GM19328 (cell line): Measurements from ENCODE around the gene C5orf15.
"Not testable (repeated sequence)": the region's sequence is repeated elsewhere in the genome, so short reads cannot be mapped to it uniquely, and the experiment has no call there.

Experiments used
- ATAC-seq: cut with Tn5 transposase; IDR thresholded peaks from one replicate; pipeline ENCODE4 v1.9.1; 2021; ENCODE audit warnings: mild to moderate bottlenecking, moderate library complexity; ENCODE audit not compliant: unreplicated experiment

C5orf15 gene

DNA sequence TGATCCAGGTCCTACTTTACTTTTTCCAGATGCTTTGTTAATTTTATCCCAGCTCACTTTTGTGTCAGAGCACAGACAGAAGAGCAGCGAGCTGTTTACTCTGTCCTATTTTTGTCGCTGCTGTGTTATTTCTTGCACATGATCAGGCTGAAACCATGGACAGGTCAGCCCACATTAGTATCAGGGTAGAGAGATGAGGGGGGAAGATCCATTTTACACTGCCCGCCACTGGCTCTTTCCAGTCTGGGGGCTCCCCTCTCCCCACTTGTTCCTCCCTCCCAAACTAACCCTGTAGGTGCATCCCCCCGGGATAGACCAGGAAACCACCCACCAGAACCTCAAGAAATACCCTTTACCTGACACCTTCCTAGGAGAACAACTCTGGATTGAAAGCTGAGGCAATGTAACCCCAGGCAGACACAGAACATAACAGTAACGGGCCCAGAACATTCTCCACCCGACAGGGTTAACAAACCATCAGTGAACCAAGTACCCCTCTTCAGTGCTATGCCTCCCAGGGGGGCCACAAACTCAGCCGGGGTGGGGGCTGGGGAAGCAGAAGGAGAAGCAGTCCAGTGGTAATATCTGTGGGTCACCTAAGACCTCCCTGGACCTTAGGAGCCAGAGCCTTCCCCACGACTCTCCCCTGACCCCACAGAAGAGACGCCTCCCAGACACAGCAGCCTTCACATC is 26.0 kb upstream of the C5orf15 start:
- no peak for ATAC-seq

DNA sequence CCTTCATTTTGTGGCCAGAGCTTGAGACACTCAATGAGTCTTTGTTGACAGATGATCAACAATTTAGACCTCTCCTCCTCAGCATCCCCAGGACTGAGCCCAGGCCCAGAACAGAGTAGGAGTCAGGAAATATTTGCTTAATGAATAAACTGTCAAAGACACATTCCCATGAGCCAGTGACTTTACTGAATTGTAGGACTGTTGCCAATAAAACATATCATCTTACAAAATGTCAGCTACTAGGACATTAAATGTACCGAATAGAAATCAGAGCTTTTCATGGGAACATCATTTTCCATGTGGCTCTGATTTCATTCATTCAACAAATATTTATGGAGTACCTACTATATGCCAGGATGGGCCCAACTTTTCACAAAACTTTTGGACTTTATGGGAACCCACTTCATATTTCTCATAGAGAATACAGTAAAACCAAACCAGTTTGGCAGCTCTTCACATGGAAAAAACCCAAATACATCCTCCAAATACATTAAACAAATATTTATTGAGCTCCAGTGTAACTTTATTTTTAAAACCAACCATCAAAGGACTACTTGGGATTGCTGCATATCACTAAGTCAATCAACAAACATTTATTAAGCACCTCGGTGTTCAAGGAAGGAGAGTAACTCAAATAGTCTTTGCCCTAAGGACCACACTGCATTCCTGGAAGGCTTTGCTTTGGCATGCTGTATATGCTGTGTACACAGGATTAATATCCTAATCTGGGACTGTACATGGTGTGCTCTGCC is 24.9 kb upstream of the C5orf15 start:
- ATAC-seq, result no peak

GRCh38 chr5:133992429-133993155 is 24.2 kb upstream of the C5orf15 start:
- no peak for ATAC-seq

- no peak for ATAC-seq
Observed at GRCh38 chr5:133991171-133991910, 22.9 kb upstream of the C5orf15 start.

DNA sequence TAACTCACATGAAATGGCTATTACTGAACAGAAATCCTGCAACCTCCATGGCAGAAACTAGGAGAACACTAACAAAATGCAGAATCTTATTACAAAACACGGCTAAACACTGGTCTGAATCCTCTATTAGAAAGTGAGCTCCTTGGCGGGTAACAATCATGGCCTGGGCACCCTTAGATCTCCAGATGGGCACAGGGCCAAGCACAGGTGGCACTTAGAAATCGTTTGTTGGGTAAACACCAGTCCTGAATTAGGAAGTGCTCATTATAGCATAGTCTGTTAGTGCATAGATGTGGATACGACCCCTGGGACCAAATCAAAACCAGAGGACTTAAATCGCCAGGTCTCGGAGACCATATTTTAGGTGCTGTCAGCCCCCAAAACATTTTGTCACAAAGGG is 22.0 kb upstream of the C5orf15 start:
- ATAC-seq, result no peak

GRCh38 chr5:133985540-133986180 is 17.2 kb upstream of the C5orf15 start:
- no peak for ATAC-seq

GRCh38 chr5:133983674-133984073 is 15.2 kb upstream of the C5orf15 start:
- ATAC-seq, result no peak

DNA sequence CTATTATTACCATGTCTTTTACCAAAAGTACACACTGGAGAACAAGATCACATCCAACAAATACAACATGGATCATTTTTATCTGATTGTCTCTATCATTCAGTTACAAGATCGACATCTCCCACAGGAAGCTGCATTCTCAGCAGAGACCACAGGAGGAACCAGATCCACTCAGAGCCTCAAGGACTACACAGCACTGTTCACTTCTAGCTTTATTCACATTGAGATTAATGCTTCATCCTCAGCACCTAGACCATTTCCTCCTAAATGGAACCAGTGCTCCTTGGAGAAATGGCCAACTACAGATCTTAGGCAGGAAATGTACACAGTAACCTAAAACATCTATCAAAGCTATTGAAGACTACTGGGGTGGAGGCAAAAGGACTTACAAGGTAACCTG is 13.3 kb upstream of the C5orf15 start:
- ATAC-seq, result no peak

GRCh38 chr5:133980652-133981051 is 12.2 kb upstream of the C5orf15 start:
- ATAC-seq, result no peak

DNA sequence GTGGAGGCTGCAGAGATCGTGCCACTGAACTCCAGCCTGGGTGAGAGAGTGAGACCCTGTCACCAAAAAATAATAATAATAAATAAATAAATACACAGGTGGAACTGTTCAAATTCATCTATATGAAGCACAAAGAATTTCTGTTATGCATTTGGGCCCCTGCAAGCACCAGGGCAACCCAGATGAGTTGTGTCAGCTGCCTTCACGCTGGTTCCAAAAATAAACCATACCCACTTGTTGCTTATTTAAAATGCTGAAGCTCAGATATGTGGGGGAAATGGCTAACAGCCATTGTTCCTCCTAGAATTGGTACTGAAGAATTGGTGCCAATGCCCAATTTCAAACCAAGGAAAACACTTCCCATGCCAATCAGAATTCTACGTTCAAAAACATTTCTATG is 10.5 kb upstream of the C5orf15 start:
- no peak for ATAC-seq

DNA sequence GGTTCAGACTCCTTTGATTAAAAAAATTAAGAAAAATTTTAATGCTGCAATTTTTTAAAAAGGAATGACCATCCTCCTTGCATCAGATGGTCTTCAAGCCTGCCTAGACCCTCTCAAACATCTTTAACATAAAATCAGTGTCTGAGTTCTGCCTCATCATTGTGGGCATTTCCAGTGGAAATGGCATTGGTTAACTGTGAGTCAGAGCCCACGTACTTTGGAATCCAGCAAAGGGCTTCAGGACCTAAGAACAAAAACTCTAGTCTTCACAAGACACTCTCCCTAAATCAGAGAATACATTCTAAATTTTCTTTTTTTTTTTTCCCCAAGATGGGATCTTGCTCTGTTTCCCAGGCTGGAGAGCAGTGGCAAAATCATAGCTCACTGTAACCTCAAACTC is 9.4 kb upstream of the C5orf15 start:
- no peak for ATAC-seq

DNA sequence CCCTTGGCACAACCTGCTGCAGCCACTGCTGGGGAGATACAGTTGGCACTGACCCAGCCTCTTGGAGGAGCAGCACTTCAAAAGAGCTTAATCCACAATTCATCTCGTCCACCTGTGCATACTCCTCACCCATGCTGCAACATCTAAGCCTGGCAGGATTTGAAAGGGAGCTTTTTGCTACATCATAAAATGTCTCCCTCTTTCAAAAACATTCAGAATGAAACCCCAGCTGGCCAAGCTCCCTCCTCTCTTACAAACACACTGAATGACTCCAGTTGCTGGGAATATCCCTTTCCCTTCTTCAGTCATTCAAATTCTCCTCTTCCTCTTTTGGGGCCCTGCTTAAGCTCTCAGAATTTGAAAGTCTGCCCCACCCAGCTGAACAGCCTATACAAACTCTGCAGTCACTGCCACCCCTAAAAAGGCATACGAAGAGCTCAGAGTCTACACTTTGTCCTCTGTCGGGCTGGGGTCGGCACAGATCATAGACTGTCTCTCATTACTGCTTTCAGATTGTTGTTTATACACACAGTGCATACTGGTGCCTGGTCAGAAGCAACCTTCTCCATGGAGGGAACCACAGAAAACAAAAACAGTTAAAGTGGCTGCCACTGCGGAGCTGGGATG is 8.8 kb upstream of the C5orf15 start:
- ATAC-seq, result no peak

DNA sequence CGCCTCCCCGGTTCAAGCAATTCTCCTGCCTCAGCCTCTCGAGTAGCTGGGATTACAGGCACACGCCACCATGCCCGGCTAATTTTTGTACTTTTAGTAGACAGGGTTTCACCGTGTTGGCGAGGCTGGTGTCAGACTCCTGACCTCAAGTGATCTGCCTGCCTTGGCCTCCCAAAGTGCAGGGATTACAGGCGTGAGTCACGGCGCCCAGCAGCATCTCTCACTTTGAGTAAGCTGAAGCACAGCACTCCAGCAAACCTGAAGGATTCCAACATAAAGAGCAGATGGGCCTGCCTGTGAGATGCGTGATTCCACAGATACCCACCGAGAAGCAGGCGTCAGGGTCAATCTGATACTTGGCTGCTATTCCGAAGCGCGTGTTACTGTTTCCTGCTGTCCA is 7.1 kb upstream of the C5orf15 start:
- not testable (repeated sequence) for ATAC-seq

DNA sequence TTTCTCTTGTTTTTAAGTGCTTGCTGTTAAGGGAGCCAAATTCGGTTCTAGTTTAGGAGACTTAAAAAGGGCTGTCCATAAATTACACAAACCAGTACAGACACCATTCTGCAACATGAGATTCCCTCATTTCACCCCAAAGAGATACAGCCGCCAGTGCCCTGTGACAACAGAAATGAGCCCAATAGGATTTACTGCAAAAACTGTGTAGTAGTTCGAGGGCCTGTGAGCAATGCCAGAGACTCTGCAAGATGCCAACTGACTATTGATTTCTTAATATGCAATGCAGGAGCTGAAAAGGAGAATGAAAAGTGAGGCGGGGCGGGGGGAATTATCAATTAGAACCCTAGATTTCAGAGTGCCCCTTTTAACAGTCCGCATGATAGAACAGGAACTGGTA is 5.7 kb upstream of the C5orf15 start:
- no peak for ATAC-seq

DNA sequence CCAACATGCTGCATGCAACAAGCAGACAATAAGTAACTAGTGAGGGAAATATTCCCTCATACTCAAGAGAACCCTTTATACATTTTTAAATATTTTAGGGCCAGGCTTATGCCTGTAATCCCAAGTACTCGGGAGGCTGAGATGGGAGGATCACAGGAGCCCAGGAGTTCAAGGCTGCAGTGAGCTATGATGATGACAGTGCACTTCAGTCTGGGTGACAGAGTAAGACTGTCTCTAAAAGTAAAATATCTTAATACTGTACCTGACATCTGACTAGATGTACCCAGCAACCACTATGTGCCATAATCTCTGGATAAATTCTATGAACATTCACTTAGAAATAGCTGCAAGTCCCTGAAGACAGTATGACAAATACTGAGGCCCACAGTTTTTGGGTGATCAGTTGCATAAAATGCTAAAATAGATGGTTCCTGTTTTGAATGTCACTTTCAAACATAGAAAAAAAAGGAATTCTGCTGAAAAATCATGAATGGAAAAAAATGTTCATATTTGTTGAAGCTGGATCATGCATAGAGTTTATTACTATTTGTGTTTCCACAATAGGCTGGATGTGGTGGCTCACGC is 2.0 kb upstream of the C5orf15 start:
- no peak for ATAC-seq

DNA sequence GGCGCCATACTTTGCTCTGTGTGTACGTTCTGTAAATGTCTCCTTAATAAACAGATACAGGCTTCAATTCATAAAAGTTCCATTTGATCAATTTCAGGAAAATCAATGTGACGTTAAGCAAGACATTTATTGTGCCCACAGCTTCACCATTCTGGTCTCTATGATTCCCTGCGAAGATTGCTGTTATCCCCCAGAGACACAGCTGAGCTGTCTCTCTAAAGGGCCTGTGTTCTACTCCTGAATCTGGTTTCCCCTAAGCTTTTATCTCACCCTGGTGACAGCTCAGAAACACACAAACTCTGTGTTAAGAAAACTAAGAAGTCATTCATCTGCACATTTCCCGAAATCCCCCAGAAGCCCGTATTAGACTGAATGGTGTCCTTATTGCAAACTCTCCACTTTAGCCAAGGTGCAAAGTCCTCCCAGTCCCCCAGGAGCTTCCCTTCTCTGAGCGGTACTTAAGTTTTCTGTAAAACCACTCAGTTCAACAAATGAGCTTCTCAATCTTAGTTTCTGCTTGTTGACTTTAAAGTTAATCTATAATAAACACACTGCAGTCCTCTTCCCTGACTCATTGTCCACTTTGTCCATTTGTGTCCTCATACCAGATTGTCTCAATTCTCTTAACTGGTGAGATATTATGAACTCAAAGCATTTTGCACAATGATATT is 1.4 kb upstream of the C5orf15 start:
- ATAC-seq, result no peak

DNA sequence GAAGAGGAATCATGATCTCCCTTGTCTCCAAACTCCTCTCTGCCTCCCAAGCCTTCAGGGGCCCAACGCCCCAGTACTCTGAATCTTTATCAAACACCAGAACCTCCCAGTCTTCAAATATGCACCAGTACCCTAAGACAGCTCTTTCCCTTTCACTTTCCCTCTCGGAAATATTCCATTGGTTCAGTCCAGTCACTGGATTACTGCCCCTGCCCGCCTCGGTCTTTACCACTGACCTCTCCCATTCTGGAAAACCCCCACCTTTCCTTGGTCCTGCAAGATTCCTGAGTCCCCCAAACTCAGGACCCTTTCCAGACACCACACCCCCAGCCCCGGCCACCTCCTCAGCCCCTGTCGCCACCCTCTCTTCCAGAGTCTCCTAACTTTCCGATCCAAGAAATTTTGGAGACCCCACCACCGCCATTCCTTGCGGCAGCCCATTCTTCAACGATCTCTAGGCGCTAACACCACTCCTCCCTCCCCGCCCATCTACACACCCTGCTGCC is 674 bp downstream of the C5orf15 start:
- peak; percentile 6 for ATAC-seq

DNA sequence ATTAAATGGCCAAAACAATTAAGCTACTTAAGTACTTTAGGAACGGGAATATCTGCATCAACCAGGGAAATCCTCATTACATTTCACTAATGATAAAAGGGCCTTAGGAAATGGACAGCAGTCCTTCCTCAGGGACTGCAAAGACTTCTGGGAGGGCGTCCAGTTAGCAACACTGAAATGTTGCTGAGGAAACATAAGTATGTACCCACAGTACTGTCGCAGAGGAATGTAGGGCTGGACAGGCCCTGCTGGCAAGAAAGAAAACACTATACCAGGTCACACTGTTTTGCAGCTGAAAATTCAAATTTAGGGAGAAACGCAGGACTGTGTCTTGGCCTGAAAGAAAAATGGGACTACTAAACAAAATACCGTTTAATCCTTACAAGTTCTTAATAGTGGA is 1.3 kb downstream of the C5orf15 start:
- no peak for ATAC-seq

DNA sequence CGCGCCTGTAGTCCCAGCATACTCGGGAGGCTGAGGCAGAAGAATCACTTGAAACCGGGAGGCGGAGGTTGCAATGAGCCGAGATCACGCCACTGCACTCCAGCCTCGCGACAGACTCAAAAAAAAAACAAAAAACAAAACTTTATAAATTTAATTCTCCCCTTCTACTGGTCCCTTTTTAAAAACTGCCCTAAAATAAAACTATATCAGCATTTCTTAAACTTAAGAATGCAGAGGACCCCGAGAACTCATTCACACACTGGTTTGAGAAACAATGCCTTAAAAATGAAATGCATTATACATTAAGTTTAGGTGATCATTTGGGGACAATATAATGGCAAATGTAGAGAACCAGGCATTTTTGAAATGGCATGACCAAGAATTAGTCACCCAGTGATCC is 2.3 kb downstream of the C5orf15 start:
- no peak for ATAC-seq
